IgD-negative memory B cell (primary cell): ENCODE results near the gene DHCR24. TPM values are rescaled to one million over a fixed set of nuclear protein-coding genes. Genes with fewer than 3 reads are reported as not detected.

ENCODE experiments used
- H3K27ac Mint-ChIP-seq, 3 donors: one replicate each; pipeline ENCODE4 v1.8.0; 2020 to 2022; ENCODE audit warnings: mild to moderate bottlenecking in 3 of 3, mixed read lengths in 3 of 3, moderate library complexity in 1 of 3
- H3K27me3 Mint-ChIP-seq: one replicate; pipeline ENCODE4 v1.8.0; 2021; ENCODE audit warnings: mixed read lengths
- H3K36me3 Mint-ChIP-seq: one replicate; pipeline ENCODE4 v1.8.0; 2020; ENCODE audit warnings: mild to moderate bottlenecking, mixed read lengths
- H3K4me1 Mint-ChIP-seq, 3 donors: one replicate each; pipeline ENCODE4 v1.8.0; 2020 to 2022; ENCODE audit warnings: mixed read lengths in 3 of 3, mild to moderate bottlenecking in 1 of 3
- H3K4me3 Mint-ChIP-seq, 4 donors: one replicate each; pipeline ENCODE4 v1.8.0; 2020 to 2022; ENCODE audit warnings: mild to moderate bottlenecking in 4 of 4, mixed read lengths in 4 of 4, moderate library complexity in 3 of 4
- H3K9me3 Mint-ChIP-seq, 3 donors: one replicate each; pipeline ENCODE4 v1.8.0; 2020 to 2021; ENCODE audit warnings: mixed read lengths in 3 of 3, mild to moderate bottlenecking in 1 of 3
- polyA plus RNA-seq: library from polyadenylated mRNA; unstranded; fragments of 300-500 nt; fragmentation: Illumina TruSeq; gene quantifications from one replicate; pipeline ENCODE4 v1.2.3, GENCODE V29; 2021

Gene DHCR24
- polyA plus RNA-seq, 1 donor from 2014 or later: 6.9 TPM

- H3K36me3 Mint-ChIP-seq: peaks cover 11% of the 10 kb centered on the region
- no peaks in the 10 kb centered on the region for H3K9me3 Mint-ChIP-seq
- H3K27me3 Mint-ChIP-seq: no peaks in the 10 kb centered on the region
- no peak overlapping the region for H3K4me3 Mint-ChIP-seq
- peaks cover 10 to 14% (median 12%) of the 10 kb centered on the region in 3 donors for H3K4me1 Mint-ChIP-seq
- H3K27ac Mint-ChIP-seq: no peak overlapping the region
Measured at GRCh38 chr1:54861070-54861761, 25.8 kb downstream of the DHCR24 start.

GRCh38 chr1:54859700-54860391, 27.1 kb downstream of the DHCR24 start:
- H3K27ac Mint-ChIP-seq: no peak overlapping the region
- H3K4me3 Mint-ChIP-seq: no peak overlapping the region
- H3K36me3 Mint-ChIP-seq: peaks cover 11% of the 10 kb centered on the region
- H3K9me3 Mint-ChIP-seq: no peaks in the 10 kb centered on the region
- peaks cover 10 to 14% (median 12%) of the 10 kb centered on the region in 3 donors for H3K4me1 Mint-ChIP-seq
- H3K27me3 Mint-ChIP-seq: no peaks in the 10 kb centered on the region

DNA sequence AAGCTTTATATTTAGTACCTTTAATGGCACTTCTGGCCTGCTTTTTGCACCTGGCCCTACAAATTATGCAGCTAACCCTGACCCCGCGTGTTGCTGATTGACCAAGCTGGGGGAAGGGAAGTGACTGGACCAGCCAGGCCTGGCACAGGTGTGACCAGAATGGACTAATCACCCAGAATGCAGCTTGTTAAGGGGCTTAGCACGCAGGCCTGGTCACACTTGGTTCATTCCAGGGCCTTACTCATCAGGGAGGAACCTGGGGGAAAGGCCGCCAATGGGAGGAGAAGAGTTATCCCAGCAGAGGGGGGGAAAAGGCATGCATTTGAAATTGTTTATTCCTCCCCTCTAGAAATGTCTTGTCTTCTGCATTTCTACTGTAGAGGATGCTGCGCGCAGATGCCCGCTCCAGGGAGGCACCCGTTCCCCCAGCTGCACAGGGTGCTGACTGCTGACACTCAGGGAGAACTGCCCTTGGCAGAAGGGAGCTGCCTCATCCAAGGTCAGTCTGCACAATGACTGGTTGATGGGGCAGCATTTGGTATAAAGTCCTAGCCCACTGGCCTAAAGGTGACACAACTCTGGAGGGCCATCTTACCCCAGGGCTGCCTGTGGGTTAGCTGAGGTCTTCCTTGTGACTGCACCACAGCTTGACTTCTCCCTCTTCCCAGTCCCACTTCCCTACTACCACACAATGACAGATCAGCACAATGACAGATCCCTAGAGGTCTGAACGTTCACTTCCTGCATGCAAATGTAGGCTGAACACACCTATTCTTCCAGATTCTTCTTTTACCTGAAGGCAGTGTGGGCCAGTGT, 29.0 kb downstream of the DHCR24 start:
- Mint-ChIP-seq H3K27me3 (no peaks in the 10 kb centered on the region), H3K4me3 (peak overlapping the region in 1 of 4 donors; percentile 63), H3K9me3 (no peaks in the 10 kb centered on the region), H3K4me1 (peaks cover 10 to 14% (median 12%) of the 10 kb centered on the region in 3 donors), H3K36me3 (peaks cover 7% of the 10 kb centered on the region), H3K27ac (no peak overlapping the region)

GRCh38 chr1:54857141-54857540, 29.9 kb downstream of the DHCR24 start:
- Mint-ChIP-seq H3K9me3 (no peaks in the 10 kb centered on the region), H3K27me3 (no peaks in the 10 kb centered on the region), H3K4me3 (no peak overlapping the region), H3K36me3 (peaks cover 8% of the 10 kb centered on the region), H3K4me1 (peaks cover 8 to 13% (median 12%) of the 10 kb centered on the region in 3 donors), H3K27ac (no peak overlapping the region)

- peaks cover 12% of the 10 kb centered on the region for H3K36me3 Mint-ChIP-seq
- H3K4me1 Mint-ChIP-seq: peaks cover 0 to 3% (median 2%) of the 10 kb centered on the region in 3 donors
- no peaks in the 10 kb centered on the region for H3K9me3 Mint-ChIP-seq
- H3K4me3 Mint-ChIP-seq: no peak overlapping the region
- H3K27me3 Mint-ChIP-seq: no peaks in the 10 kb centered on the region
- no peak overlapping the region for H3K27ac Mint-ChIP-seq
Measured at GRCh38 chr1:54854381-54855020, 32.5 kb downstream of the DHCR24 start.

DNA sequence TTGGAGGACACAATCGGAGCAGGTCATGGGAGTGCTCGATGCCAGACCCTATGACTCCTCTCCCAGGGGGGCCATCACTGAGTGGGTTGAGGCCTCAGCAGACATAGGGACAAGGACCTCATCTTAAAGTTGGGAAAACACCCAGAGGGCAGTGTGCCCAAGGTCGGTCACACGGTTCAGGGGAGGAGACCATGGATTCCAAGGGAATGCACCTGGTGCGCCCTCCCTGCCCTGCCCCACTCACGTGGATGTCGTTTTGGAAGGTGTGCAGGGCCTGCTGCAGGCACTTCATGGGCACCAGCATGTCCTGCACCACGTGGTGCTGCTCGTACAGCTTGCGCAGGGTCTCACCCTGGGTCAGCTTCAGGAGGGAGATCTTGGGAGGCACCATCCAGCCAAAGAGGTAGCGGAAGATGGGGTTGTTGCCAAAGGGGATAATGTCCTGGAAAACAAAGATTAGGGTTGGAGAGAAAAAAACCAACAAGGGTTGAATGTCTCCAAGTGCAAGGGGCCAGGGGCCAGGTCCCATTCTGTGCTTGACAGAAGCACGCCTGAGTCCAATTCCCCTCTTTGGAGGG, 33.1 kb downstream of the DHCR24 start:
- Mint-ChIP-seq H3K27ac (no peak overlapping the region), H3K36me3 (peaks cover 9% of the 10 kb centered on the region), H3K4me3 (no peak overlapping the region), H3K9me3 (no peaks in the 10 kb centered on the region), H3K27me3 (no peaks in the 10 kb centered on the region), H3K4me1 (peaks cover 0 to 3% (median 2%) of the 10 kb centered on the region in 3 donors)

DNA sequence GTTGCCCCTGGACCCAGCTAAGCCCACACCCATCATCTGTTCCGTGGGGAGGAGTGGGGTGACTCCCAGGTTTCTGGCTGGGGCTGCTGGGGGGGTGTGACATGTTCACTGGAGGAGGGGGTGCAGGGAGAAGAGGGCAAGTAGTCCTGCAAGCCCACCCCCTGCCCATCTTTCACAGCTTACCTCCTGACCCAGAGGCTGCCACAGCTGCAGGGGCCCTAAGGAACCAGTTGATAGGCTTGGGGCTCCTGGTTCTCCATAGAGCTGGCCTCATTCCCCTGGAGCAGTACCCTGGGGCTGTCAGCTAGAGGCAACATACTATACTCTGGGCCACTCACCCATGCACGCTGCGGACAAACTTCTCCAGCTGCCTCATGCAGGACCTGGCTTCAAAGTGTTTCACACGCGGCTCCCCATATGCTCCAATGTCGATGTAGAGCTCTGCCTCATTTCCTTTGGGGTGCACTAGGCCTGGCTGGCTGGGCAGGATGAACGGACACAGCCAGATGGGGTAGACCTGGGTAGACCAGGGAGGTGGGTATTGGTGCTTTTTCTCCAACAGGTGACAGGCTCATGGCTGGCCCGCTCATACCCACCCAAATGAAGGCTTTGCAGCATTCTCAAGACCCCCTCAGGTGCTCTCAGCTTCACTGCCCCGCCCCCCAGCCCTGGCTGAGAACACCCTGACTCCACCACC, 33.8 kb downstream of the DHCR24 start:
- Mint-ChIP-seq H3K36me3 (peaks cover 8% of the 10 kb centered on the region), H3K4me3 (no peak overlapping the region), H3K9me3 (no peaks in the 10 kb centered on the region), H3K27ac (no peak overlapping the region), H3K4me1 (peaks cover 0 to 1% (median under 1%) of the 10 kb centered on the region in 3 donors), H3K27me3 (no peaks in the 10 kb centered on the region)

- H3K27ac Mint-ChIP-seq: no peak overlapping the region
- H3K4me3 Mint-ChIP-seq: no peak overlapping the region
- H3K27me3 Mint-ChIP-seq: no peaks in the 10 kb centered on the region
- H3K4me1 Mint-ChIP-seq: no peaks in the 10 kb centered on the region
- H3K9me3 Mint-ChIP-seq: no peaks in the 10 kb centered on the region
- peaks cover 8% of the 10 kb centered on the region for H3K36me3 Mint-ChIP-seq
Measured at GRCh38 chr1:54851936-54852524, 35.0 kb downstream of the DHCR24 start.

DNA sequence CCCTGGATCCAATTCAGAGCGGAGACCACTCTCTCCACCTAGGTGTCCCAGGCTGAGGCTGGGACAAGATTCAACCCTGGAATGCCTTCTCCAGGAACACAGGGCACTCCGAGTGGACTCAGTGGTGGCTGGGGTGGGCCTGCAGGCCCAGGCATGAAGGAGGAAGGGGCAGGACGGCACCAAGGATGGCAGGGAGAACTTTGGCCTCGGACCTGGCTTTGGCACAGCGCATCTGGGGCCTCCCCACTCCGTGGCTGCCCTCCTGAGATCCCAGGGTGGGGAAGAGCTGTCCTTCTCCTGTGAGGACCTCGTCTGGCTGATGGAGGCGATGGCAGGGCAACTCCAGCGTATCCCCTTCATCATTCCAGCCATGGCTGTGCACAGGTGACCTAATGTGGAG, 35.6 kb downstream of the DHCR24 start:
- Mint-ChIP-seq H3K9me3 (no peaks in the 10 kb centered on the region), H3K4me3 (no peak overlapping the region), H3K4me1 (no peaks in the 10 kb centered on the region), H3K27ac (no peak overlapping the region), H3K36me3 (peaks cover 8% of the 10 kb centered on the region), H3K27me3 (no peaks in the 10 kb centered on the region)

- Mint-ChIP-seq H3K9me3 (no peaks in the 10 kb centered on the region), H3K4me3 (no peak overlapping the region), H3K36me3 (peaks cover 8% of the 10 kb centered on the region), H3K27ac (no peak overlapping the region), H3K27me3 (no peaks in the 10 kb centered on the region), H3K4me1 (no peaks in the 10 kb centered on the region)
Measured at GRCh38 chr1:54850737-54851136, 36.3 kb downstream of the DHCR24 start.

- Mint-ChIP-seq H3K4me1 (no peaks in the 10 kb centered on the region), H3K36me3 (peaks cover 8% of the 10 kb centered on the region), H3K9me3 (no peaks in the 10 kb centered on the region), H3K27me3 (no peaks in the 10 kb centered on the region), H3K4me3 (no peak overlapping the region), H3K27ac (no peak overlapping the region)
Measured at GRCh38 chr1:54850069-54850730, 36.8 kb downstream of the DHCR24 start.

GRCh38 chr1:54849219-54850068, 37.6 kb downstream of the DHCR24 start:
- H3K9me3 Mint-ChIP-seq: no peaks in the 10 kb centered on the region
- H3K4me1 Mint-ChIP-seq: no peaks in the 10 kb centered on the region
- no peak overlapping the region for H3K4me3 Mint-ChIP-seq
- no peak overlapping the region for H3K27ac Mint-ChIP-seq
- H3K36me3 Mint-ChIP-seq: peaks cover 8% of the 10 kb centered on the region
- H3K27me3 Mint-ChIP-seq: no peaks in the 10 kb centered on the region
